ENCODE data around the gene KLHL29.

GRCh38 chr2:23485261-23485660, 100.3 kb downstream of the KLHL29 start:
- TF ChIP-seq CTCF (conservative IDR thresholded peaks at IDR 0.05) (no peak), ZFX (IDR thresholded peaks at IDR 0.05) (no peak)
